H9 (cell line): ENCODE results near the gene PYGB. TPM values are rescaled to one million over a fixed set of nuclear protein-coding genes. Genes with fewer than 3 reads are reported as not detected.

Source experiments
- DNase-seq: peaks from one replicate; pipeline ENCODE4 v3.0.0-alpha.2; 2017
- H2AFZ ChIP-seq: one replicate; pipeline ENCODE4 v1.6.1; 2013; ENCODE audit warnings: mild to moderate bottlenecking, low read length, control low read depth, moderate library complexity
- H2AK5ac ChIP-seq: 2 replicates; pipeline ENCODE4 v1.6.1; 2013; ENCODE audit warnings: low read length, control low read depth, mixed read lengths; ENCODE audit not compliant: insufficient read length
- H2BK120ac ChIP-seq: one replicate; pipeline ENCODE4 v1.6.1; 2013; ENCODE audit warnings: low read depth, mild to moderate bottlenecking, low read length, control low read depth, inconsistent platforms; ENCODE audit not compliant: poor library complexity, severe bottlenecking
- H2BK12ac ChIP-seq: 2 replicates; pipeline ENCODE4 v1.6.1; 2013; ENCODE audit warnings: low read length, control low read depth, mixed read lengths, low read depth; ENCODE audit not compliant: insufficient read length
- H2BK15ac ChIP-seq: 2 replicates; pipeline ENCODE4 v1.6.1; 2013; ENCODE audit warnings: low read depth, low read length, control low read depth
- H2BK20ac ChIP-seq: one replicate; pipeline ENCODE4 v1.6.1; 2013; ENCODE audit warnings: low read depth, mild to moderate bottlenecking, low read length, control low read depth, inconsistent platforms; ENCODE audit not compliant: poor library complexity, severe bottlenecking
- H2BK5ac ChIP-seq: 2 replicates; pipeline ENCODE4 v1.6.1; 2013; ENCODE audit warnings: low read length, control low read depth, mixed read lengths; ENCODE audit not compliant: insufficient read length
- H3K14ac ChIP-seq: 2 replicates; pipeline ENCODE4 v1.6.1; 2013; ENCODE audit warnings: low read length, control low read depth; ENCODE audit not compliant: insufficient read depth
- H3K18ac ChIP-seq: 2 replicates; pipeline ENCODE4 v1.6.1; 2013; ENCODE audit warnings: low read depth, mild to moderate bottlenecking, mixed read lengths, low read length, control low read depth; ENCODE audit not compliant: insufficient read length
- H3K23ac ChIP-seq: 2 replicates; pipeline ENCODE4 v1.6.1; 2013; ENCODE audit warnings: low read length, control low read depth, mixed read lengths, low read depth; ENCODE audit not compliant: insufficient read length
- H3K23me2 ChIP-seq: 2 replicates; pipeline ENCODE4 v1.6.1; 2013; ENCODE audit warnings: low read depth, mild to moderate bottlenecking, mixed read lengths, low read length, control low read depth; ENCODE audit not compliant: insufficient read length, poor library complexity, severe bottlenecking
- H3K27ac ChIP-seq: 2 replicates; pipeline ENCODE4 v1.5.1; 2013; ENCODE audit warnings: low read length, control low read depth, mixed read lengths, low read depth; ENCODE audit not compliant: insufficient read length
- H3K27me3 ChIP-seq: 2 replicates; pipeline ENCODE4 v1.6.1; 2013; ENCODE audit warnings: low read length, control low read depth, inconsistent platforms; ENCODE audit not compliant: insufficient read depth
- H3K4ac ChIP-seq: 2 replicates; pipeline ENCODE4 v1.6.1; 2013; ENCODE audit warnings: low read depth, mild to moderate bottlenecking, control low read depth, inconsistent platforms, low read length, moderate library complexity
- H3K4me1 ChIP-seq: 2 replicates; pipeline ENCODE4 v1.6.1; 2013; ENCODE audit warnings: low read length, control low read depth, inconsistent platforms; ENCODE audit not compliant: insufficient read depth
- H3K4me2 ChIP-seq: 2 replicates; pipeline ENCODE4 v1.6.1; 2013; ENCODE audit warnings: low read length, control low read depth, mixed read lengths; ENCODE audit not compliant: insufficient read length, insufficient read depth
- H3K56ac ChIP-seq: 2 replicates; pipeline ENCODE4 v1.6.1; 2013; ENCODE audit warnings: low read depth, mild to moderate bottlenecking, mixed read lengths, low read length, control low read depth; ENCODE audit not compliant: insufficient read length
- H3K79me1 ChIP-seq: 2 replicates; pipeline ENCODE4 v1.6.1; 2013; ENCODE audit warnings: low read depth, mild to moderate bottlenecking, moderate library complexity, low read length, control low read depth, inconsistent platforms; ENCODE audit not compliant: insufficient read depth, poor library complexity, severe bottlenecking
- H3K79me2 ChIP-seq: 2 replicates; pipeline ENCODE4 v1.6.1; 2013; ENCODE audit warnings: low read length, control low read depth, inconsistent platforms; ENCODE audit not compliant: insufficient read depth
- H3K9ac ChIP-seq: 2 replicates; pipeline ENCODE4 v1.6.1; 2013; ENCODE audit warnings: low read length, control low read depth, mixed read lengths; ENCODE audit not compliant: insufficient read length; ENCODE audit errors: extremely low read depth
- H3K9me3 ChIP-seq: one replicate; pipeline ENCODE4 v1.6.1; 2013; ENCODE audit warnings: low read depth, low read length, inconsistent platforms; ENCODE audit not compliant: control insufficient read depth
- H3T11ph ChIP-seq: one replicate; pipeline ENCODE4 v1.6.1; 2013; ENCODE audit warnings: mild to moderate bottlenecking, low read length, control low read depth, inconsistent platforms
- H4K20me1 ChIP-seq: one replicate; pipeline ENCODE4 v1.6.1; 2013; ENCODE audit not compliant: control insufficient read depth, insufficient read length, insufficient read depth
- H4K5ac ChIP-seq: 2 replicates; pipeline ENCODE4 v1.6.1; 2013; ENCODE audit warnings: low read depth, mild to moderate bottlenecking, mixed read lengths, low read length, control low read depth; ENCODE audit not compliant: insufficient read length
- H4K8ac ChIP-seq: replicated peaks from 2 replicates; pipeline ENCODE4 v1.6.1; 2013; ENCODE audit warnings: low read length, control low read depth, mixed read lengths, low read depth; ENCODE audit not compliant: insufficient read length
- H4K91ac ChIP-seq: 2 replicates; pipeline ENCODE4 v1.6.1; 2013; ENCODE audit warnings: low read depth, mild to moderate bottlenecking, moderate library complexity, mixed read lengths, low read length, control low read depth; ENCODE audit not compliant: insufficient read length
- H3K27ac Mint-ChIP-seq, 3 experiments: 2 replicates in 2 of 3; 3 replicates in 1 of 3; pipeline ENCODE4 v1.8.0; 2020 to 2021; ENCODE audit warnings: mixed read lengths in 3 of 3, mild to moderate bottlenecking in 1 of 3, moderate library complexity in 1 of 3
- H3K27me3 Mint-ChIP-seq: 2 replicates; pipeline ENCODE4 v1.8.0; 2021; ENCODE audit warnings: low read depth, mild to moderate bottlenecking, moderate library complexity, mixed read lengths
- H3K36me3 Mint-ChIP-seq, 3 experiments: 2 replicates in 2 of 3; 3 replicates in 1 of 3; pipeline ENCODE4 v1.8.0; 2020 to 2021; ENCODE audit warnings: low read depth in 3 of 3, mixed read lengths in 3 of 3; ENCODE audit not compliant: insufficient read depth in 1 of 3
- H3K4me1 Mint-ChIP-seq, 2 experiments: 2 replicates each; pipeline ENCODE4 v1.8.0; 2020; ENCODE audit warnings: mixed read lengths in 2 of 2
- H3K4me3 Mint-ChIP-seq, 2 experiments: 2 replicates in 1 of 2; 3 replicates in 1 of 2; pipeline ENCODE4 v1.8.0; 2020 to 2021; ENCODE audit warnings: mild to moderate bottlenecking in 2 of 2, mixed read lengths in 2 of 2, moderate library complexity in 1 of 2
- H3K9me3 Mint-ChIP-seq, 2 experiments: 2 replicates in 1 of 2; 3 replicates in 1 of 2; pipeline ENCODE4 v1.8.0; 2020; ENCODE audit warnings: mild to moderate bottlenecking in 2 of 2, mixed read lengths in 2 of 2, moderate library complexity in 1 of 2
- WGBS: extraction: QIAGEN DNeasy Blood & Tissue Kit; methylation state at CpG from one replicate; pipeline ENCODE4 v1.1.7; 2013; ENCODE audit warnings: missing lambda C conversion rate, low lambda C conversion rate, mixed read lengths; ENCODE audit not compliant: insufficient read length; ENCODE audit errors: extremely low coverage; 5-methylcytosine and 5-hydroxymethylcytosine counted together
- total RNA-seq: library from RNA; stranded (reverse); gene quantifications from 2 replicates; pipeline ENCODE4 v1.2.1, GENCODE V29; 2021
- TF ChIP-seq, protein P1 (sequence below): fragments of 200-600 bp; sonication (generic); conservative IDR thresholded peaks from 3 replicates; pipeline ENCODE4 v1.8.0; 2021; ENCODE audit warnings: antibody characterized with exemption, mild to moderate bottlenecking

Gene PYGB
- total RNA-seq, 1 experiment from 2014 or later = 46.9 TPM

- Histone ChIP-seq H3K56ac (no peak overlapping the region), H3K14ac (no peak overlapping the region), H3K79me2 (no peaks in the 10 kb centered on the region), H4K8ac (no peak overlapping the region), H2AFZ (no peak overlapping the region), H2BK20ac (no peak overlapping the region), H2BK120ac (no peak overlapping the region), H3K4me1 (no peaks in the 10 kb centered on the region; the same call in 1 of the 2 replicates), H3K4ac (no peak overlapping the region), H2AK5ac (no peak overlapping the region), H3K79me1 (peaks cover 4% of the 10 kb centered on the region), H4K20me1 (no peaks in the 10 kb centered on the region), H3T11ph (no peak overlapping the region), H3K18ac (no peak overlapping the region), H3K23ac (no peak overlapping the region), H3K4me2 (no peak overlapping the region), H2BK12ac (no peak overlapping the region), H4K5ac (no peak overlapping the region), H3K27ac (no peak overlapping the region), H3K9me3 (no peaks in the 10 kb centered on the region), H3K27me3 (no peaks in the 10 kb centered on the region), H2BK5ac (no peak overlapping the region), H3K23me2 (no peaks in the 10 kb centered on the region), H4K91ac (no peak overlapping the region), H2BK15ac (no peak overlapping the region), H3K9ac (no peak overlapping the region)
- Mint-ChIP-seq H3K27me3 (peaks cover 2% of the 10 kb centered on the region; the same call in 1 of the 2 replicates), H3K4me1 (peaks cover under 1 to 4% of the 10 kb centered on the region in 2 experiments), H3K4me3 (no peak overlapping the region), H3K36me3 (peaks cover 18 to 49% (median 21%) of the 10 kb centered on the region in 3 experiments), H3K27ac (peak overlapping the region in 2 of 3 experiments; percentile 68 to 82; a peak in 2 of 7 replicates), H3K9me3 (peaks cover 4 to 5% of the 10 kb centered on the region in 2 experiments; a peak in 4 of 5 replicates)
- WGBS = no CpG with 5 or more reads among the region's 8 CpGs
- TF ChIP-seq, protein P1, sequence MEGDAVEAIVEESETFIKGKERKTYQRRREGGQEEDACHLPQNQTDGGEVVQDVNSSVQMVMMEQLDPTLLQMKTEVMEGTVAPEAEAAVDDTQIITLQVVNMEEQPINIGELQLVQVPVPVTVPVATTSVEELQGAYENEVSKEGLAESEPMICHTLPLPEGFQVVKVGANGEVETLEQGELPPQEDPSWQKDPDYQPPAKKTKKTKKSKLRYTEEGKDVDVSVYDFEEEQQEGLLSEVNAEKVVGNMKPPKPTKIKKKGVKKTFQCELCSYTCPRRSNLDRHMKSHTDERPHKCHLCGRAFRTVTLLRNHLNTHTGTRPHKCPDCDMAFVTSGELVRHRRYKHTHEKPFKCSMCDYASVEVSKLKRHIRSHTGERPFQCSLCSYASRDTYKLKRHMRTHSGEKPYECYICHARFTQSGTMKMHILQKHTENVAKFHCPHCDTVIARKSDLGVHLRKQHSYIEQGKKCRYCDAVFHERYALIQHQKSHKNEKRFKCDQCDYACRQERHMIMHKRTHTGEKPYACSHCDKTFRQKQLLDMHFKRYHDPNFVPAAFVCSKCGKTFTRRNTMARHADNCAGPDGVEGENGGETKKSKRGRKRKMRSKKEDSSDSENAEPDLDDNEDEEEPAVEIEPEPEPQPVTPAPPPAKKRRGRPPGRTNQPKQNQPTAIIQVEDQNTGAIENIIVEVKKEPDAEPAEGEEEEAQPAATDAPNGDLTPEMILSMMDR = no peak
- no peak for DNase-seq
Measured at GRCh38 chr20:25315418-25316210, 67.7 kb downstream of the PYGB start.
